Caco-2 (cell line): ENCODE measurements around the gene DENND6B. TPM values are rescaled to one million over a fixed set of nuclear protein-coding genes. Genes with fewer than 3 reads are reported as not detected.
A peak's percentile ranks its signal among the peaks of the same experiment; 100 is the strongest.

Experiments
- BruUV-seq: library from RNA; stranded (reverse); fragments of 400-500 nt; replicated peaks from 2 replicates; lab custom pipeline; 2021; lab: Mats Ljungman, UMichigan
- CTCF ChIA-PET: fragments of 300-600 bp; sonication (Branson Sonifier 250); formaldehyde crosslinking; loops from one replicate; lab custom pipeline; 2022; ENCODE audit warnings: antibody characterized with exemption; lab: Charles Lee
- POLR2A ChIA-PET: fragments of 300-600 bp; sonication (Branson Sonifier 250); formaldehyde crosslinking; loops from one replicate; lab custom pipeline; 2022; ENCODE audit warnings: antibody characterized with exemption; lab: Charles Lee
- DNase-seq, 2 experiments: peaks; one replicate each; pipeline versions ENCODE4 v3.0.0 to v3.0.0-alpha.2; 2020 to 2022
- H3K27me3 ChIP-seq: replicated peaks from 2 replicates; pipeline ENCODE4 v1.6.0; 2011; ENCODE audit warnings: low read length; ENCODE audit not compliant: control insufficient read depth, insufficient read depth
- H3K36me3 ChIP-seq: 2 replicates; pipeline ENCODE4 v1.5.1; 2011; ENCODE audit warnings: low read length; ENCODE audit not compliant: control insufficient read depth, insufficient read depth
- H3K4me1 ChIP-seq: fragments of 250-450 bp; sonication (Bioruptor Pico); 2 replicates; pipeline ENCODE4 v1.5.1; 2020; ENCODE audit warnings: mild to moderate bottlenecking
- H3K4me3 ChIP-seq: 2 replicates; pipeline ENCODE4 v1.5.1; 2011; ENCODE audit warnings: low read depth, mild to moderate bottlenecking, control low read depth, low read length
- H3K9me3 ChIP-seq: fragments of 250-450 bp; sonication (Bioruptor Pico); 2 replicates; pipeline ENCODE4 v1.5.1; 2020; ENCODE audit warnings: mild to moderate bottlenecking, moderate library complexity
- H3K27ac Mint-ChIP-seq: one replicate; pipeline ENCODE4 v1.8.0; 2022; ENCODE audit warnings: mixed read lengths; ENCODE audit not compliant: unreplicated experiment
- H3K27me3 Mint-ChIP-seq: one replicate; pipeline ENCODE4 v1.8.0; 2022; ENCODE audit warnings: mixed read lengths; ENCODE audit not compliant: insufficient read depth, unreplicated experiment
- H3K36me3 Mint-ChIP-seq: one replicate; pipeline ENCODE4 v1.8.0; 2022; ENCODE audit warnings: mild to moderate bottlenecking, mixed read lengths; ENCODE audit not compliant: insufficient read depth, unreplicated experiment
- H3K4me1 Mint-ChIP-seq: one replicate; pipeline ENCODE4 v1.8.0; 2022; ENCODE audit warnings: low read depth, mixed read lengths; ENCODE audit not compliant: unreplicated experiment
- H3K4me3 Mint-ChIP-seq: one replicate; pipeline ENCODE4 v1.8.0; 2022; ENCODE audit warnings: mild to moderate bottlenecking, moderate library complexity, mixed read lengths; ENCODE audit not compliant: unreplicated experiment
- H3K9me3 Mint-ChIP-seq: one replicate; pipeline ENCODE4 v1.8.0; 2022; ENCODE audit warnings: mixed read lengths; ENCODE audit not compliant: unreplicated experiment
- intact Hi-C: fragments of 100-400 bp; cut with micrococcal nuclease; formaldehyde crosslinking; loops from one replicate; pipeline ENCODE4 v1.10.0; 2022; ENCODE audit not compliant: unreplicated experiment
- total RNA-seq: library from RNA; stranded (reverse); gene quantifications from 2 replicates; pipeline ENCODE4 v1.2.3, GENCODE V29; 2022
- TF ChIP-seq, protein P1 (sequence below), 2 experiments: fragments of 200-600 bp in 1 of 2; IDR thresholded peaks; 1 replicate in 1 of 2; 2 replicates in 1 of 2; pipeline versions ENCODE4 v1.5.1 to v1.8.0; 2011 to 2022; ENCODE audit warnings: antibody characterized with exemption in 1 of 2, control low read depth in 1 of 2, inconsistent platforms in 1 of 2, low read depth in 1 of 2, low read length in 1 of 2, mild to moderate bottlenecking in 1 of 2, moderate library complexity in 1 of 2; ENCODE audit not compliant: insufficient read depth in 1 of 2, severe bottlenecking in 1 of 2, unreplicated experiment in 1 of 2

The DENND6B gene
- total RNA-seq, 1 experiment from 2014 or later: 3.4 TPM

DNA sequence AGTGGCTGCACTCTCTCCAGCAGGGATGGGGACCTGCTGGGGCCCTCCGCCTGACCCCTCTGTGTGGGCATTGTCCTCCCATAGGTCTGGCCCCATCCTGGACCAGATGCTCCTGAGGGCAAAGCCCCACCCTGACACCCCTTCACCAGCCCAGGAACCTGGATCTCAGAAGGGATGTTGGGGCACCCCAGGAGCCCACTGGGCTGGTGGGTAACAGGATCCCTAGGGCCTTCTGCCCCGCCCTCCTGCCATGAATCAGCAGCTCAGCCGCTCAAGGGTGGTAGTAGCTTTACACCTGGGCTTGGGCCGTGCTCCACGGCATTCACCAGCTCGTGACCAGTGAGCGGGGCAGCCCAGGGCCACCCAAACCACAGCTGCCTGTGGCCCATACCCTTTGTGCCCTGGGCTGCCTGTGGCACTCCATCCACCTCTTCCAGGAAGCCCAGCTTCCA, 64.3 kb downstream of the DENND6B start:
- no peak for DNase-seq
- POLR2A ChIA-PET: no interaction called here

DNA sequence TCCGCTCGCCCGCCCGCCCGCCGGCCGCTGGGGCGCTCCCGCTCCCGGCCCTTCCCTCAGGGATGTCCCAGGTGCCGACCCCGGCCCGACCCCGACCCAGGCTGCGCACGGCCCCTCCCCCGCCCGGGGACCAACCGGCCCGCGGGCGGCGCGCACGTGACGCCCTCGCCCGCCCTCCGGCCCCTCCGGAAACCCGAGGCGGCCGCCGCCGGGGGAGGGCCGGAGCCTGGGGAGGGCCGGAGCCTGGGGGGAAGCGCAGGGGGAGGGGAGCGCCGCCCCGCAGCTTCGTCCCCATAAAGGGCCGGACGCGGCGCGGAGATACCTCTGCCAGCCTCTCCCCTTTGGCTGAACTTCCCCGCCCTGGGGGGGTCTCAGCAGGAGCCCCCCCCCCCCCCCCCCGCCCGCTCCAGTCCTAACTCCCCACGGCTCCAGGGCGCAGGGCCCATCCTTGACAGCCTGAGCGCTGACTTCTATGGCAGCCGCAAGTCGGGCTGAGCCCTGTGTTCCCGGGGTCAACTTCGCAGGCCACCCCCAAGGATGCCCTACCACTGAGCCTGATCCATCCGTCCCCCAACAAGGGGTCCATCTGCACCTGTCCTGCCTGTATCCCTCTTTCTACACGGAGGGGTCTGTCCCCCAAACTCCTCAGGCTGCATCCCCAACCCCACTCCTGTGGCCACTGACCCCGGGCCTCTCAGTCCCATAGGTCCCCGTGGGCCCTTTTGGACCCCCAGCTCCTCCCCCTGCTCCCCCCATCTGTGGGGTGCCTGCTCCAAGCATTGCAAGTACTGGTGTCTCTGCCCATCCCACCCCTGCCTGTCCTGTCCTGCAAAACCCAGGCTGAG, 65.0 kb downstream of the DENND6B start, which contains the start of gene MAPK12:
Gene MAPK12 (minus strand): TSS at position 69 of the 845 bp plus-strand sequence. CDS start 174 bp downstream, outside the sequence.
- intact Hi-C loops: no loop called here

More for the DNA sequence above, 64.3 kb downstream of the DENND6B start:
- H3K36me3 ChIP-seq: no peaks in the 10 kb centered on the region
- Mint-ChIP-seq H3K27me3 (no peaks in the 10 kb centered on the region), H3K4me1 (no peaks in the 10 kb centered on the region), H3K27ac (no peak overlapping the region), H3K36me3 (peaks cover 1% of the 10 kb centered on the region), H3K4me3 (peak overlapping the region; percentile 72), H3K9me3 (no peaks in the 10 kb centered on the region)
- peaks cover 11% of the 10 kb centered on the region; the same call in 1 of the 2 replicates for H3K4me1 ChIP-seq
- no peaks in the 10 kb centered on the region for H3K9me3 ChIP-seq
- CTCF ChIA-PET: interaction anchor here (1.6 kb wide), 1 partner anchor 12 kb away, joined by 5 read pairs; the partner anchor contains the start of gene HDAC10
- TF ChIP-seq, protein P1, sequence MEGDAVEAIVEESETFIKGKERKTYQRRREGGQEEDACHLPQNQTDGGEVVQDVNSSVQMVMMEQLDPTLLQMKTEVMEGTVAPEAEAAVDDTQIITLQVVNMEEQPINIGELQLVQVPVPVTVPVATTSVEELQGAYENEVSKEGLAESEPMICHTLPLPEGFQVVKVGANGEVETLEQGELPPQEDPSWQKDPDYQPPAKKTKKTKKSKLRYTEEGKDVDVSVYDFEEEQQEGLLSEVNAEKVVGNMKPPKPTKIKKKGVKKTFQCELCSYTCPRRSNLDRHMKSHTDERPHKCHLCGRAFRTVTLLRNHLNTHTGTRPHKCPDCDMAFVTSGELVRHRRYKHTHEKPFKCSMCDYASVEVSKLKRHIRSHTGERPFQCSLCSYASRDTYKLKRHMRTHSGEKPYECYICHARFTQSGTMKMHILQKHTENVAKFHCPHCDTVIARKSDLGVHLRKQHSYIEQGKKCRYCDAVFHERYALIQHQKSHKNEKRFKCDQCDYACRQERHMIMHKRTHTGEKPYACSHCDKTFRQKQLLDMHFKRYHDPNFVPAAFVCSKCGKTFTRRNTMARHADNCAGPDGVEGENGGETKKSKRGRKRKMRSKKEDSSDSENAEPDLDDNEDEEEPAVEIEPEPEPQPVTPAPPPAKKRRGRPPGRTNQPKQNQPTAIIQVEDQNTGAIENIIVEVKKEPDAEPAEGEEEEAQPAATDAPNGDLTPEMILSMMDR (IDR thresholded peaks at IDR 0.05; ENCODE audit: insufficient read depth in 1 of 2, low read depth in 1 of 2, low read length in 1 of 2, severe bottlenecking in 1 of 2, unreplicated experiment in 1 of 2): no peak
- no TSS peak for BruUV-seq
- H3K27me3 ChIP-seq: no peaks in the 10 kb centered on the region
- no peak overlapping the region for H3K4me3 ChIP-seq
- intact Hi-C loops: no loop called here

More for the DNA sequence above, 65.0 kb downstream of the DENND6B start, which contains the start of gene MAPK12:
- Histone ChIP-seq H3K27me3 (no peaks in the 10 kb centered on the region), H3K36me3 (no peaks in the 10 kb centered on the region), H3K4me3 (peak within 1 kb of the TSS; percentile 44), H3K4me1 (peaks cover 11% of the 10 kb centered on the region; the same call in 1 of the 2 replicates), H3K9me3 (no peaks in the 10 kb centered on the region)
- TF ChIP-seq, protein P1 (IDR thresholded peaks at IDR 0.05; ENCODE audit: insufficient read depth in 1 of 2, low read depth in 1 of 2, low read length in 1 of 2, severe bottlenecking in 1 of 2, unreplicated experiment in 1 of 2): no peak
- ChIA-PET POLR2A (interaction anchor here (1.3 kb wide), 1 partner anchor 11 kb away, joined by 4 read pairs; the partner anchor contains the start of gene HDAC10), CTCF (interaction anchor here (0.7 to 1.6 kb wide), 2 partner anchors 11 to 263 kb away, joined by 4 to 5 read pairs; partner anchors contain the start of genes HDAC10 and SCO2)
- H3K27ac Mint-ChIP-seq: no peak within 1 kb of the TSS
- no peaks in the 10 kb centered on the region for H3K9me3 Mint-ChIP-seq
- H3K27me3 Mint-ChIP-seq: no peaks in the 10 kb centered on the region
- BruUV-seq: no TSS peak
- no peaks in the 10 kb centered on the region for H3K4me1 Mint-ChIP-seq
- peak in 1 of 2 experiments; percentile 78 for DNase-seq
- peaks cover 5% of the 10 kb centered on the region for H3K36me3 Mint-ChIP-seq
- H3K4me3 Mint-ChIP-seq: peak within 1 kb of the TSS; percentile 72
